ENCODE measurements around the gene NOXO1. TPM values are rescaled to one million over a fixed set of nuclear protein-coding genes. Genes with fewer than 3 reads are reported as not detected.

Gene NOXO1
- total and polyA plus RNA-seq, 4 donors: 0.28 to 7.3 (median 3.2) TPM

GRCh38 chr16:2005646-2006045 lies 24.4 kb upstream of the NOXO1 start:
- no peaks in the 10 kb centered on the region for H3K27me3 ChIP-seq (ENCODE audit: control insufficient read depth in 3 of 3, insufficient read depth in 3 of 3, low read length in 2 of 3)
- ATAC-seq (ENCODE audit: insufficient read depth, low FRiP score) (no peak), DNase-seq (no peak)
- 29 to 60% methylated on average over 20 to 21 of the region's 21 CpGs for WGBS, 2 donors
- no peak overlapping the region for H3K4me3 ChIP-seq
- no peaks in the 10 kb centered on the region for H3K9me3 ChIP-seq (ENCODE audit: control insufficient read depth in 4 of 4, insufficient read depth in 3 of 4, low read length in 3 of 4)
- no peak overlapping the region for H3K9ac ChIP-seq (ENCODE audit: insufficient read depth in 1 of 2, low read length in 2 of 2)
- H3K4me1 ChIP-seq (ENCODE audit: control insufficient read depth in 5 of 5, insufficient read depth in 5 of 5, low read length in 5 of 5): peaks cover 0 to 43% (median 20%) of the 10 kb centered on the region in 5 donors
- H3K36me3 ChIP-seq (ENCODE audit: control insufficient read depth in 4 of 4, insufficient read depth in 4 of 4, low read length in 4 of 4): peaks cover 3 to 33% (median 14%) of the 10 kb centered on the region in 4 donors
- no peak overlapping the region for H3K27ac ChIP-seq (ENCODE audit: low read depth in 1 of 2, low read length in 1 of 2)
- TF ChIP-seq, protein P1, sequence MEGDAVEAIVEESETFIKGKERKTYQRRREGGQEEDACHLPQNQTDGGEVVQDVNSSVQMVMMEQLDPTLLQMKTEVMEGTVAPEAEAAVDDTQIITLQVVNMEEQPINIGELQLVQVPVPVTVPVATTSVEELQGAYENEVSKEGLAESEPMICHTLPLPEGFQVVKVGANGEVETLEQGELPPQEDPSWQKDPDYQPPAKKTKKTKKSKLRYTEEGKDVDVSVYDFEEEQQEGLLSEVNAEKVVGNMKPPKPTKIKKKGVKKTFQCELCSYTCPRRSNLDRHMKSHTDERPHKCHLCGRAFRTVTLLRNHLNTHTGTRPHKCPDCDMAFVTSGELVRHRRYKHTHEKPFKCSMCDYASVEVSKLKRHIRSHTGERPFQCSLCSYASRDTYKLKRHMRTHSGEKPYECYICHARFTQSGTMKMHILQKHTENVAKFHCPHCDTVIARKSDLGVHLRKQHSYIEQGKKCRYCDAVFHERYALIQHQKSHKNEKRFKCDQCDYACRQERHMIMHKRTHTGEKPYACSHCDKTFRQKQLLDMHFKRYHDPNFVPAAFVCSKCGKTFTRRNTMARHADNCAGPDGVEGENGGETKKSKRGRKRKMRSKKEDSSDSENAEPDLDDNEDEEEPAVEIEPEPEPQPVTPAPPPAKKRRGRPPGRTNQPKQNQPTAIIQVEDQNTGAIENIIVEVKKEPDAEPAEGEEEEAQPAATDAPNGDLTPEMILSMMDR (IDR thresholded peaks at IDR 0.05; ENCODE audit: control extremely low read depth, extremely low read depth): peak; percentile 4

- TF ChIP-seq, protein P1 (IDR thresholded peaks at IDR 0.05; ENCODE audit: control extremely low read depth, extremely low read depth): no peak
Measured at GRCh38 chr16:2004795-2005517, 23.7 kb upstream of the NOXO1 start.

GRCh38 chr16:2003827-2004641 lies 22.8 kb upstream of the NOXO1 start:
- Histone ChIP-seq H3K4me1 (ENCODE audit: control insufficient read depth in 5 of 5, insufficient read depth in 5 of 5, low read length in 5 of 5) (peaks cover 0 to 40% (median 14%) of the 10 kb centered on the region in 5 donors), H3K4me3 (no peak overlapping the region)

More at GRCh38 chr16:2004795-2005517, 23.7 kb upstream of the NOXO1 start:
- H3K4me1 ChIP-seq (ENCODE audit: control insufficient read depth in 5 of 5, insufficient read depth in 5 of 5, low read length in 5 of 5): peaks cover 0 to 40% (median 14%) of the 10 kb centered on the region in 5 donors
- DNase-seq: no peak
- H3K4me3 ChIP-seq: no peak overlapping the region
- no peak overlapping the region for H3K27ac ChIP-seq (ENCODE audit: low read depth in 1 of 2, low read length in 1 of 2)
- 64 to 75% methylated on average over 31 to 34 of the region's 34 CpGs for WGBS, 2 donors
- no peak overlapping the region for H3K9ac ChIP-seq (ENCODE audit: insufficient read depth in 1 of 2, low read length in 2 of 2)
- no peak for ATAC-seq (ENCODE audit: insufficient read depth, low FRiP score)
- no peaks in the 10 kb centered on the region for H3K9me3 ChIP-seq (ENCODE audit: control insufficient read depth in 4 of 4, insufficient read depth in 3 of 4, low read length in 3 of 4)
- H3K36me3 ChIP-seq (ENCODE audit: control insufficient read depth in 4 of 4, insufficient read depth in 4 of 4, low read length in 4 of 4): peaks cover 3 to 38% (median 16%) of the 10 kb centered on the region in 4 donors
- H3K27me3 ChIP-seq (ENCODE audit: control insufficient read depth in 3 of 3, insufficient read depth in 3 of 3, low read length in 2 of 3): no peaks in the 10 kb centered on the region

More at GRCh38 chr16:2003827-2004641, 22.8 kb upstream of the NOXO1 start:
- peak; percentile 89 for ATAC-seq (ENCODE audit: insufficient read depth, low FRiP score)
- Histone ChIP-seq H3K9me3 (ENCODE audit: control insufficient read depth in 4 of 4, insufficient read depth in 3 of 4, low read length in 3 of 4) (no peaks in the 10 kb centered on the region), H3K27ac (ENCODE audit: low read depth in 1 of 2, low read length in 1 of 2) (no peak overlapping the region), H3K27me3 (ENCODE audit: control insufficient read depth in 3 of 3, insufficient read depth in 3 of 3, low read length in 2 of 3) (no peaks in the 10 kb centered on the region), H3K36me3 (ENCODE audit: control insufficient read depth in 4 of 4, insufficient read depth in 4 of 4, low read length in 4 of 4) (peaks cover 3 to 47% (median 21%) of the 10 kb centered on the region in 4 donors), H3K9ac (ENCODE audit: insufficient read depth in 1 of 2, low read length in 2 of 2) (no peak overlapping the region)
- TF ChIP-seq, protein P1 (IDR thresholded peaks at IDR 0.05; ENCODE audit: control extremely low read depth, extremely low read depth): peak; percentile 87
- DNase-seq: peak; percentile 88 to 91 (median 90)
- WGBS, 2 donors: 35 to 39% methylated on average over 35 to 36 of the region's 36 CpGs

Data from lung (tissue), 12 donors.